Muscle layer of colon (tissue), 2 donors: ENCODE data around the gene VWDE.

ENCODE experiments used
- H3K27ac ChIP-seq: one replicate; pipeline ENCODE4 v1.7.0; 2013; ENCODE audit warnings: low read depth, mild to moderate bottlenecking, low read length, moderate library complexity
- H3K27me3 ChIP-seq, 2 donors: one replicate each; pipeline ENCODE4 v1.7.0; 2013; ENCODE audit warnings: low read length in 2 of 2, mild to moderate bottlenecking in 2 of 2; ENCODE audit not compliant: insufficient read depth in 2 of 2, control insufficient read depth in 1 of 2
- H3K36me3 ChIP-seq: one replicate; pipeline ENCODE4 v1.7.0; 2013; ENCODE audit warnings: mild to moderate bottlenecking, low read length; ENCODE audit not compliant: insufficient read depth
- H3K4me1 ChIP-seq: one replicate; pipeline ENCODE4 v1.7.0; 2013; ENCODE audit warnings: mild to moderate bottlenecking, low read length; ENCODE audit not compliant: insufficient read depth
- H3K4me3 ChIP-seq, 2 donors: one replicate each; pipeline ENCODE4 v1.7.0; 2013; ENCODE audit warnings: low read length in 2 of 2, low read depth in 1 of 2, mild to moderate bottlenecking in 1 of 2, moderate library complexity in 1 of 2
- H3K9ac ChIP-seq: one replicate; pipeline ENCODE4 v1.7.0; 2013; ENCODE audit warnings: low read length
- H3K9me3 ChIP-seq: one replicate; pipeline ENCODE4 v1.7.0; 2013; ENCODE audit warnings: mild to moderate bottlenecking, low read length
- donor health status: abdominal sarcoma.
- donor health status: Adenocarcinoma of cecum.

The VWDE gene

GRCh38 chr7:12323415-12323814 is 80.2 kb downstream of the VWDE start:
- Histone ChIP-seq H3K9me3 (no peaks in the 10 kb centered on the region), H3K27me3 (no peaks in the 10 kb centered on the region), H3K27ac (no peak overlapping the region), H3K36me3 (no peaks in the 10 kb centered on the region), H3K4me3 (no peak overlapping the region), H3K4me1 (no peaks in the 10 kb centered on the region), H3K9ac (no peak overlapping the region)

DNA sequence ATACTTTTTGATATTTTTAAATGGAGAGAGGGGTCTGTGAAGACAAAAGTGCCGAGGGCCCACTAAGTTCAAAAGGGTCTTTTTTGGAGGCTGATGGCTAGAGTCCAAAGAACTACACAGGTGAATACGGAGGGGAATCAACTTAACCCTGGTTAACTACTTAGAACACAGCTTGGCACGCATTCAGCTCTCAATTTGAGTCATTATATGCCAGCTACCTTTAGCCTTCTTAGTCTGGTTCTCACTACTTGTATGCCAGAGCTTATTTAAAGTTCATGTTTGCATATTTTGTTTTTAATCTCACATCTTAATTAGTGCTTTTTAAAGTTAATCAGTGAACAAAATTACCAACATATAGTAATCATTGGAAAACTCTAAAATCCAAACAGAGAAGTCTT is 80.8 kb downstream of the VWDE start:
- Histone ChIP-seq H3K9ac (no peak overlapping the region), H3K4me3 (no peak overlapping the region), H3K36me3 (no peaks in the 10 kb centered on the region)

DNA sequence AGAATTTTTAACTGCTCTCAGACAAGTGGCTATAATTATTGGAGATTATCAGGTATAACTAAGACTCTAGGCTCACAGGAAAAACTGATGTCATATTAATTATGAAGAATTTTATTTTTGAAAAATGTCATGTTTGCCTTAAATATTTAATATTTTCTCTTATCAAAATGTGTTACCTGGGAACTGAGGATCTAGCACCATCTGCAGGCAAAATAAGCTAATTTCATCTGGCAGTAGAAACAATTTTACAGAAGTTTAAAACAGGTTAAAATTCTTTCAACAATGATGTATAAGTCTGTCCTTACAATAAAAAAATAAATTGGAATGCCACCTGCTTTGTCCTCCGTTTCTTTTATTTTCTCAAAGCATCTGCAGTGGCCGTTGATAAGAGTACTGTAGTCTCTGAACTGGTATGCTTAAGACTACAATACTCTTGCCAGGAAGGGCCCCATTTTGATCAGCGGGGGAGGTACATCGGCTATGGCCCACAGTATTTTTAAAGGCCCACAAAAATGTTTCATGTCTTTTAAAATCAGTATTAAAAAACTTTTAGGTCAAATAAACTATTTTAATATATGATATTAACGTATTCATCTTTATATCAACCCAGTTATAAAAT is 81.3 kb downstream of the VWDE start:
- Histone ChIP-seq H3K4me1 (no peaks in the 10 kb centered on the region), H3K9me3 (no peaks in the 10 kb centered on the region), H3K4me3 (no peak overlapping the region), H3K27me3 (no peaks in the 10 kb centered on the region), H3K36me3 (no peaks in the 10 kb centered on the region), H3K9ac (no peak overlapping the region), H3K27ac (no peak overlapping the region)

More for the DNA sequence above, 80.8 kb downstream of the VWDE start:
- Histone ChIP-seq H3K9me3 (no peaks in the 10 kb centered on the region), H3K27me3 (no peaks in the 10 kb centered on the region), H3K27ac (no peak overlapping the region), H3K4me1 (no peaks in the 10 kb centered on the region)

- no peaks in the 10 kb centered on the region for H3K27me3 ChIP-seq
- H3K9ac ChIP-seq = peak overlapping the region; percentile 15
- no peaks in the 10 kb centered on the region for H3K4me1 ChIP-seq
- no peak overlapping the region for H3K4me3 ChIP-seq
- no peaks in the 10 kb centered on the region for H3K9me3 ChIP-seq
- no peak overlapping the region for H3K27ac ChIP-seq
- H3K36me3 ChIP-seq = no peaks in the 10 kb centered on the region
These were observed 82.5 kb downstream of the VWDE start for GRCh38 chr7:12320987-12321647.

- no peak overlapping the region for H3K4me3 ChIP-seq
- no peaks in the 10 kb centered on the region for H3K4me1 ChIP-seq
- H3K27me3 ChIP-seq = no peaks in the 10 kb centered on the region
- no peak overlapping the region for H3K9ac ChIP-seq
- no peak overlapping the region for H3K27ac ChIP-seq
- H3K36me3 ChIP-seq = no peaks in the 10 kb centered on the region
- no peaks in the 10 kb centered on the region for H3K9me3 ChIP-seq
These were observed 83.3 kb downstream of the VWDE start for GRCh38 chr7:12320241-12320986.

- no peak overlapping the region for H3K9ac ChIP-seq
- no peak overlapping the region for H3K27ac ChIP-seq
- H3K4me3 ChIP-seq = no peak overlapping the region
- H3K27me3 ChIP-seq = no peaks in the 10 kb centered on the region
- no peaks in the 10 kb centered on the region for H3K9me3 ChIP-seq
- no peaks in the 10 kb centered on the region for H3K4me1 ChIP-seq
- H3K36me3 ChIP-seq = no peaks in the 10 kb centered on the region
These were observed 86.0 kb downstream of the VWDE start for GRCh38 chr7:12317675-12318074.

DNA sequence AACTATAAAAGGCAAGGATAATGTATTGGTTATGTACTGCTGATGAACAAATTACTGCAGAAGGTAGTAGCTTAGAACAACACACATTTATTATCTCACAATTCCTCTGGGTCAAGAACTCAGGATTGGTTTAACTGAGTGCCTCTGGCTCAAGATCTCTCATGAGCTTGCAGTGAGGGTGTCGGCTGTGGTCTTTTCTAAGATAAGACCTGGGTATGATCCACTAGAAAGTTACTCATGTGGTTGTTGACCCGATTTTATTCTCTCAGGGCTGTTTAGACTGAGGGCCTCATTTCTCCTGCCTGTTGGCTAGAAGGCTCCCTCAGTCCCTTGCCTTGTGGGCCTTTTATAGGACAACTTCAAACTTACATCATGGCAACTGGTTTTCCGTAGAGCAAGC is 86.7 kb downstream of the VWDE start:
- H3K9ac ChIP-seq = no peak overlapping the region
- H3K27ac ChIP-seq = no peak overlapping the region
- no peaks in the 10 kb centered on the region for H3K4me1 ChIP-seq
- H3K27me3 ChIP-seq = no peaks in the 10 kb centered on the region
- H3K9me3 ChIP-seq = no peaks in the 10 kb centered on the region
- H3K4me3 ChIP-seq = no peak overlapping the region
- H3K36me3 ChIP-seq = no peaks in the 10 kb centered on the region

DNA sequence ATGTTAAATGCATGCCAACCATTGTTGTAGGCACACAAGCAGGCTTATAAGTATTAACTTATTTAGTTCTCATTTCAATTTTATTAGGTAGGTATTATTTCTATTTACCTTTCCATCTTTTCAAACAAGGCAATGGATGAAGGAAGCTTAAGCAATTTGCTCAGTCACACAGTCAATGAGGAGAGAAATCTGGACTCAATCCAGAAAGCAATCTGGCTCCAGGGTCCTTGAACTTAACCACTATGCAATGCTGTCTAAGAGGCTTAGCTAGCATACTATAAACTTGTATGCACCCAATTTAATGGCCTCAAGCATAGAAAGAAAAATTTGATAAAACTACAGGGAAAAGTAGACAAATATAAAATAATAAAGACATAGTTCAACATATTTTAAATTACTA is 88.6 kb downstream of the VWDE start:
- no peak overlapping the region for H3K9ac ChIP-seq
- H3K4me1 ChIP-seq = no peaks in the 10 kb centered on the region
- H3K27me3 ChIP-seq = no peaks in the 10 kb centered on the region
- H3K9me3 ChIP-seq = no peaks in the 10 kb centered on the region
- no peaks in the 10 kb centered on the region for H3K36me3 ChIP-seq
- H3K4me3 ChIP-seq = no peak overlapping the region
- H3K27ac ChIP-seq = no peak overlapping the region

DNA sequence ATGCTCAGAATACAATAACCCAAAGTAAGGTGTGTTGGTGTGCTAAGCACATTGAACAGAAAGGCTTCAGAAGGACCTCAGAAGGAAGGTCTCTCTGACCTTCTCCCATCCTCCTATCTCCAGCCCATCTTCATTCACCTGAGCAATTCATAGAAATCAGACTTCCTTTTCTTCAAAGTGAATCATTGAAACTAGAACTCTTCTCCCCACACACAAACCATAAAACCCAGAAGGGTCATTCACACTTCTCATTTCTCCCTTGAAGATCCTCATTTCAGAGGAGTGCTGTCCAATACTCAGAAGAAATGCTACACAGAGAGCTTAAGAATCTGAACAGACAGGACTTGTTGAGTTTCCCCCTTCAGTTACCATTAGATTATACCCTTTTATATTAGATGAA is 89.5 kb downstream of the VWDE start:
- Histone ChIP-seq H3K4me1 (no peaks in the 10 kb centered on the region), H3K27ac (no peak overlapping the region), H3K27me3 (no peaks in the 10 kb centered on the region), H3K9me3 (no peaks in the 10 kb centered on the region), H3K9ac (no peak overlapping the region), H3K36me3 (no peaks in the 10 kb centered on the region), H3K4me3 (no peak overlapping the region)

GRCh38 chr7:12305502-12305901 is 98.2 kb downstream of the VWDE start:
- Histone ChIP-seq H3K4me3 (no peak overlapping the region), H3K27me3 (no peaks in the 10 kb centered on the region), H3K27ac (no peak overlapping the region), H3K9me3 (no peaks in the 10 kb centered on the region), H3K4me1 (no peaks in the 10 kb centered on the region), H3K9ac (no peak overlapping the region), H3K36me3 (no peaks in the 10 kb centered on the region)

- H3K4me1 ChIP-seq = no peaks in the 10 kb centered on the region
- H3K27ac ChIP-seq = no peak overlapping the region
- no peaks in the 10 kb centered on the region for H3K9me3 ChIP-seq
- H3K36me3 ChIP-seq = no peaks in the 10 kb centered on the region
- no peak overlapping the region for H3K4me3 ChIP-seq
- no peaks in the 10 kb centered on the region for H3K27me3 ChIP-seq
- H3K9ac ChIP-seq = no peak overlapping the region
These were observed 100.2 kb downstream of the VWDE start for GRCh38 chr7:12303495-12303894.
